IMR-90 (cell line): ENCODE results near the gene MARCHF3. TPM values are rescaled to one million over a fixed set of nuclear protein-coding genes. Genes with fewer than 3 reads are reported as not detected.

Experiments
- ATAC-seq: fragments of 200-7000 bp; cut with Tn5 transposase; 2 replicates; pipeline ENCODE4 v1.9.1; 2020; ENCODE audit warnings: low read depth, mild to moderate bottlenecking, moderate library complexity
- BruUV-seq: library from RNA; stranded (reverse); fragments of 400-500 nt; replicated peaks from 2 replicates; lab custom pipeline; 2021; lab: Mats Ljungman, UMichigan
- CTCF ChIA-PET: fragments of 300-600 bp; formaldehyde crosslinking; extraction: SDS; loops from one replicate; lab custom pipeline; 2021; ENCODE audit warnings: antibody characterized with exemption; lab: Yijun Ruan, JAX
- POLR2A ChIA-PET: fragments of 300-600 bp; sonication (Branson Sonifier 250); formaldehyde crosslinking; loops from one replicate; lab custom pipeline; 2022; ENCODE audit warnings: antibody characterized with exemption; ENCODE audit not compliant: unreplicated experiment; lab: Charles Lee
- DNase-seq: peaks from one replicate; pipeline ENCODE4 v3.0.0; 2013
- H2AFZ ChIP-seq: replicated peaks from 2 replicates; pipeline ENCODE3; 2013; ENCODE audit warnings: low read length, mild to moderate bottlenecking; ENCODE audit not compliant: poor library complexity
- H2AK5ac ChIP-seq: 2 replicates; pipeline ENCODE4 v1.6.1; 2013; ENCODE audit warnings: low read depth, low read length, inconsistent platforms
- H2AK9ac ChIP-seq: replicated peaks from 2 replicates; pipeline ENCODE3; 2013; ENCODE audit warnings: mild to moderate bottlenecking, low read depth, low read length, moderate library complexity; ENCODE audit not compliant: poor library complexity
- H2BK120ac ChIP-seq: 2 replicates; pipeline ENCODE4 v1.6.1; 2013; ENCODE audit warnings: low read depth, low read length, inconsistent platforms
- H2BK15ac ChIP-seq: 3 replicates; pipeline ENCODE4 v1.6.1; 2013; ENCODE audit warnings: low read depth, low read length, inconsistent platforms
- H2BK20ac ChIP-seq: 2 replicates; pipeline ENCODE4 v1.6.1; 2013; ENCODE audit warnings: low read depth, mild to moderate bottlenecking, inconsistent platforms, low read length, moderate library complexity
- H2BK5ac ChIP-seq: 2 replicates; pipeline ENCODE4 v1.6.1; 2013; ENCODE audit warnings: mild to moderate bottlenecking, low read depth, low read length, inconsistent platforms; ENCODE audit not compliant: poor library complexity, severe bottlenecking
- H3K14ac ChIP-seq: replicated peaks from 2 replicates; pipeline ENCODE4 v1.6.1; 2013; ENCODE audit warnings: low read depth, low read length, inconsistent platforms
- H3K18ac ChIP-seq: 2 replicates; pipeline ENCODE4 v1.6.1; 2013; ENCODE audit warnings: low read depth, low read length, control low read depth
- H3K23ac ChIP-seq: 2 replicates; pipeline ENCODE4 v1.6.1; 2013; ENCODE audit warnings: low read depth, low read length, inconsistent platforms
- H3K27ac ChIP-seq: 2 replicates; pipeline ENCODE4 v1.5.1; 2013; ENCODE audit warnings: mild to moderate bottlenecking, control low read depth, low read length; ENCODE audit not compliant: insufficient read depth
- H3K27me3 ChIP-seq: 2 replicates; pipeline ENCODE4 v1.6.1; 2013; ENCODE audit warnings: low read length; ENCODE audit not compliant: control insufficient read depth, insufficient read depth
- H3K36me3 ChIP-seq: 2 replicates; pipeline ENCODE4 v1.6.1; 2013; ENCODE audit warnings: low read length, mixed read lengths; ENCODE audit not compliant: control insufficient read depth, insufficient read depth
- H3K4ac ChIP-seq: 2 replicates; pipeline ENCODE4 v1.6.1; 2013; ENCODE audit warnings: low read depth, low read length, inconsistent platforms
- H3K4me1 ChIP-seq: 2 replicates; pipeline ENCODE4 v1.6.1; 2013; ENCODE audit warnings: low read length, mixed read lengths; ENCODE audit not compliant: control insufficient read depth, insufficient read depth
- H3K4me2 ChIP-seq: 2 replicates; pipeline ENCODE4 v1.6.1; 2013; ENCODE audit warnings: low read depth, mild to moderate bottlenecking, control low read depth, low read length, moderate library complexity
- H3K4me3 ChIP-seq: 2 replicates; pipeline ENCODE4 v1.5.1; 2013; ENCODE audit warnings: low read depth, mild to moderate bottlenecking, control low read depth, low read length, moderate library complexity; ENCODE audit not compliant: insufficient read depth
- H3K56ac ChIP-seq: 2 replicates; pipeline ENCODE4 v1.6.1; 2013; ENCODE audit warnings: low read length, inconsistent platforms; ENCODE audit not compliant: insufficient read depth; ENCODE audit errors: extremely low read depth
- H3K79me1 ChIP-seq, 2 experiments: 2 replicates each; pipeline ENCODE4 v1.6.1; 2013; ENCODE audit warnings: low read length in 2 of 2, inconsistent platforms in 1 of 2, low read depth in 1 of 2
- H3K9ac ChIP-seq: 2 replicates; pipeline ENCODE4 v1.6.1; 2013; ENCODE audit warnings: low read depth, low read length, control low read depth
- H3K9me1 ChIP-seq: 2 replicates; pipeline ENCODE4 v1.6.1; 2013; ENCODE audit warnings: low read length, inconsistent platforms; ENCODE audit not compliant: insufficient read depth
- H3K9me3 ChIP-seq: 2 replicates; pipeline ENCODE4 v1.6.1; 2013; ENCODE audit warnings: low read length; ENCODE audit not compliant: control insufficient read depth, insufficient read depth
- H4K20me1 ChIP-seq: 2 replicates; pipeline ENCODE4 v1.6.1; 2013; ENCODE audit warnings: low read length, inconsistent platforms; ENCODE audit not compliant: insufficient read depth
- H4K5ac ChIP-seq: 2 replicates; pipeline ENCODE4 v1.6.1; 2013; ENCODE audit warnings: mild to moderate bottlenecking, low read depth, low read length, control low read depth
- H4K8ac ChIP-seq, 2 experiments: 2 replicates each; pipeline ENCODE4 v1.6.1; 2013; ENCODE audit warnings: low read depth in 2 of 2, low read length in 2 of 2, control low read depth in 1 of 2, inconsistent platforms in 1 of 2
- H4K91ac ChIP-seq: 2 replicates; pipeline ENCODE4 v1.6.1; 2013; ENCODE audit warnings: low read depth, low read length, inconsistent platforms; ENCODE audit not compliant: insufficient read depth
- POLR2A ChIP-seq: IDR thresholded peaks from 2 replicates; pipeline ENCODE4 v1.6.1; 2012; ENCODE audit warnings: mild to moderate bottlenecking, low read depth, low read length
- SMC3 ChIP-seq: fragments of 150-350 bp; IDR thresholded peaks from 2 replicates; pipeline ENCODE4 v1.6.1; 2016; ENCODE audit warnings: low read depth, mild to moderate bottlenecking, antibody characterized with exemption, low read length, moderate library complexity
- WGBS, 2 experiments: methylation state at CpG; one replicate each; pipeline versions ENCODE4 v1.1.5 to v1.1.7; 2013; ENCODE audit warnings: missing lambda C conversion rate in 2 of 2; ENCODE audit not compliant: insufficient read length in 1 of 2; ENCODE audit errors: extremely low coverage in 2 of 2; 5-methylcytosine and 5-hydroxymethylcytosine counted together
- dilution Hi-C: fragments of 300-500 bp; cut with HindIII; formaldehyde crosslinking; loops from one replicate; pipeline ENCODE4 v1.14.3; 2018; ENCODE audit warnings: low sequenced_read_pairs; ENCODE audit not compliant: unreplicated experiment
- in situ Hi-C: fragments of 300-500 bp; cut with MboI; formaldehyde crosslinking; loops from 3 replicates; pipeline ENCODE4 v1.14.3; 2019; ENCODE audit warnings: low sequenced_read_pairs, inconsistent platforms, mixed read lengths
- intact Hi-C: fragments of 100-400 bp; cut with micrococcal nuclease; formaldehyde crosslinking; loops from 2 replicates; pipeline ENCODE4 v1.10.0; 2022
- polyA plus RNA-seq, 3 experiments: library from polyadenylated mRNA; depleted of rRNA; stranded (reverse); fragments of >200 nt; gene quantifications; 2 replicates each; pipeline ENCODE4 v1.2.3, GENCODE V29; 2012; ENCODE audit warnings: low replicate concordance in 1 of 3
- total RNA-seq: library from RNA; depleted of rRNA; stranded (reverse); fragments of >200 nt; gene quantifications from 2 replicates; pipeline ENCODE4 v1.2.3, GENCODE V29; 2012
- TF ChIP-seq, protein P1 (sequence below): fragments of 150-350 bp; IDR thresholded peaks from 2 replicates; pipeline ENCODE4 v1.6.1; 2017; ENCODE audit warnings: mild to moderate bottlenecking, antibody characterized with exemption, low read length, low read depth

Gene MARCHF3
- total and polyA plus RNA-seq, 2 of the 4 experiments (the other 2 are of a cell fraction): 11.2 to 18.8 TPM

- Histone ChIP-seq H3K27me3 (no peaks in the 10 kb centered on the region), H3K9me3 (no peaks in the 10 kb centered on the region), H2AFZ (no peak overlapping the region), H4K8ac (peak overlapping the region in 1 of 2 experiments; percentile 31; a peak in 1 of 4 replicates), H2AK9ac (no peak overlapping the region), H3K18ac (peak overlapping the region; percentile 12; the same call in 1 of the 2 replicates), H4K20me1 (no peaks in the 10 kb centered on the region), H3K23ac (no peak overlapping the region), H3K27ac (no peak overlapping the region), H2BK15ac (peak overlapping the region; percentile 45; the same call in 2 of the 3 replicates), H3K56ac (no peak overlapping the region), H3K4me1 (peaks cover 9% of the 10 kb centered on the region), H3K36me3 (no peaks in the 10 kb centered on the region), H4K91ac (no peak overlapping the region), H3K4me2 (no peak overlapping the region), H2BK120ac (no peak overlapping the region; the same call in 1 of the 2 replicates), H3K79me1 (peaks cover 16 to 33% of the 10 kb centered on the region in 2 experiments), H3K9me1 (peaks cover 11% of the 10 kb centered on the region; the same call in 1 of the 2 replicates), H3K14ac (no peak overlapping the region), H2AK5ac (no peak overlapping the region; the same call in 1 of the 2 replicates), H4K5ac (no peak overlapping the region; the same call in 1 of the 2 replicates), H2BK20ac (no peak overlapping the region; the same call in 1 of the 2 replicates), H3K4ac (peak overlapping the region; percentile 33; the same call in 1 of the 2 replicates), H2BK5ac (no peak overlapping the region), H3K4me3 (no peak overlapping the region), H3K9ac (no peak overlapping the region)
- intact Hi-C loops: loop anchor here (5.0 kb wide), 1 partner anchor 37 kb away; no protein-coding TSS in a partner anchor
- BruUV-seq: no TSS peak
- no peak for ATAC-seq
- dilution Hi-C loops: no loop called here
- 92% methylated on average over 2 of the region's 3 CpGs; no CpG with 5 or more reads in 1 of the 2 experiments for WGBS, 2 experiments
- ChIA-PET POLR2A (no interaction called here), CTCF (interaction anchor here (0.9 kb wide), 1 partner anchor 25 kb away, joined by 3 read pairs; no protein-coding TSS in a partner anchor)
- in situ Hi-C loops: no loop called here
- TF ChIP-seq SMC3 (no peak), POLR2A (no peak)
- TF ChIP-seq, protein P1, sequence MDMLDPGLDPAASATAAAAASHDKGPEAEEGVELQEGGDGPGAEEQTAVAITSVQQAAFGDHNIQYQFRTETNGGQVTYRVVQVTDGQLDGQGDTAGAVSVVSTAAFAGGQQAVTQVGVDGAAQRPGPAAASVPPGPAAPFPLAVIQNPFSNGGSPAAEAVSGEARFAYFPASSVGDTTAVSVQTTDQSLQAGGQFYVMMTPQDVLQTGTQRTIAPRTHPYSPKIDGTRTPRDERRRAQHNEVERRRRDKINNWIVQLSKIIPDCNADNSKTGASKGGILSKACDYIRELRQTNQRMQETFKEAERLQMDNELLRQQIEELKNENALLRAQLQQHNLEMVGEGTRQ: no peak
- DNase-seq: no peak
Measured at GRCh38 chr5:127004721-127005120, 25.6 kb downstream of the MARCHF3 start.
